HG03342 (cell line): Measurements from ENCODE around the gene C5orf24.

ENCODE experiments used
- ATAC-seq: cut with Tn5 transposase; IDR thresholded peaks from one replicate; pipeline ENCODE4 v1.9.1; 2021; ENCODE audit warnings: mild to moderate bottlenecking, moderate library complexity; ENCODE audit not compliant: unreplicated experiment

The C5orf24 gene

DNA sequence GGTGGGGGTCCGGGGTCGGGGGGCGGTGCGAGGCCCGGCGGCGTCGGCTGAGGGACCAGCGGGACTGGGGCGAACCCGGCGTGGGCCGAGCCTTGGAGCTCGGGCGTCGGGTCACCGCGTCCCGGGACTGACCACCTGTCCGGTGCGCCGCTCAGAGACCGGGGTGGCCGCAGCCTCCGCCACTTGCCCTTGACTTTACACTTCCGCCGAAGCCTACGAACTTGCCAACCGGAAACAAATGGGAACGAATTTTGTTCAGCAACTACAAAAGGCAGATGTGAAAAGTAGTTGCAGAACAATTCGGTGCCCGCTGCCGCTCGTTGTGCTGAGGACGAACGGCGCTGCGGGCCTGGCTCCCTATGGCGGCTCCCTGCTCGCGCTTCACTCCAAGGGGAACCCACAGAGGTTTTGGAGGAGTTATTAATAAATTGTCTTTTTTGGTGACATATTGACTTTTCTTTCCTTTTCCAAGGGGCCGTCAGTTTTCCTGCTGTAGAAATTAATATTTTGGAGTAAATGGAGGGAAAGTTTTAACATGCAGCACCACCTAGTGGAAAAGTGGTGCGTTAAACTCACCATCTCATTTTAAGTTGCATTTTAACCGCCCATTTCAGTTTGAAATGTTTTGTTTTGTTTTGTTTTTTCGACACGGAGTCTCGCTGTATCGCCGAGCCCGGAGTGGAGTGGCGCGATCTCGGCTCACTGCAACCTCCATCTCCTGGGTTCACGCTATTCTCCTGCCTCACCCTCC lies 59.7 kb downstream of the C5orf24 start:
- peak; percentile 20 for ATAC-seq

DNA sequence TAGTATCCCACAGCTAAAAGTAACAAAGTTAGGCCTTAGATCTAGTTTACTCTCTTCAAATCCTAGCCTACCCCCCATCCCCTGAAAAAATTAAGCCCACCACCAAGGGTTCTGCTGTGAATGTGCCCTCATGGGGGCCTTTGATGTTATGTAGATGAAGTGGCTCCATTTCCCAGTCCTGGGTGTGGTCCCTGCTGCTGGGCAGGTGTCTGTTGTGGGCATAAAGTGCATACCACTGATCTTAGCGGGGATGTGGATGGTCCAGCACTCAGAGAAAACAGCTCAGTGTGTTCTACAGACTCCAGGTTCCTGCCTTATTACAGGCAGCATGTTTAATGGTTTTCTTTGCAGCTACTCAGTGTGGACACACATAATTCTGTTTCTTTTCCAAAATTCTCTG lies 61.0 kb downstream of the C5orf24 start:
- ATAC-seq, result no peak
